CD4-positive, alpha-beta T cell treated with Interleukin-21 for 1 hour (primary cell): ENCODE measurements around the gene C1QTNF8.
A peak's percentile ranks its signal among the peaks of the same experiment; 100 is the strongest.

Experiments used
- DNase-seq: peaks from one replicate; pipeline ENCODE4 v3.0.0-alpha.2; 2020

The C1QTNF8 gene

GRCh38 chr16:1054660-1055556, 41.1 kb downstream of the C1QTNF8 start:
- DNase-seq, result peak; percentile 11

DNA sequence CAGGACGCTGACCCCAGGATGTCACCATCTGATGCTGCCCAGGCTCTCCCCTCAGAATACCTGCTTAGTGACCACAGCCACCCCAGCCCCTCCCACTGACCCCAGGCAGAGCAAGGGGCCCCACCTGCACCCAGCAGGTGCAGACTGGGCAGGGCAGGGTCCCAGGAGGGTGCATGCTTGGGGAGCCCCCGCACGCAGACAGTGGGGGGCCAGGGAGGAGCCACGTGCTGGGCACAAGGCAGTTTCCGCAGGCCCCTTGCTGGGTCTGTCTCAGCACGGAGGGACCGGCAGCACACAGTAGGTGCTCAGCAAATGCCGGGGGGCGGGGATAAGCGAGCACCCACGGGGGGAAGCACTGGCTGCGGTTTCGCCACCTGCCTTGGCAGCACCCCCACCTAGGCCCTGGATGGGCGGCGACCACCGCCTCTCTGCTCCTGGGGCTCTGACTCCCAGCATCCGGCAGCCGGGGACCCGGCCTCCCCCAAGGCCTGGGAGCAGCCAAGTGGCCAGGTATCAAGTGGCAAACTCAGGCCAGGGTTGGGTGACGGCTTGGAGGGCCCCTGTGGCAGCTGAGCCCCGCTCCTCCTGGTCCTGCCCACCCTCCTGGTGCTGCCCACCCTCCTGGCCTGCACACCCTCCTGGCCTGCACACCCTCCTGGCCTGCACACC, 42.2 kb downstream of the C1QTNF8 start:
- no peak for DNase-seq

GRCh38 chr16:1053121-1053521, 42.9 kb downstream of the C1QTNF8 start:
- DNase-seq, result no peak

DNA sequence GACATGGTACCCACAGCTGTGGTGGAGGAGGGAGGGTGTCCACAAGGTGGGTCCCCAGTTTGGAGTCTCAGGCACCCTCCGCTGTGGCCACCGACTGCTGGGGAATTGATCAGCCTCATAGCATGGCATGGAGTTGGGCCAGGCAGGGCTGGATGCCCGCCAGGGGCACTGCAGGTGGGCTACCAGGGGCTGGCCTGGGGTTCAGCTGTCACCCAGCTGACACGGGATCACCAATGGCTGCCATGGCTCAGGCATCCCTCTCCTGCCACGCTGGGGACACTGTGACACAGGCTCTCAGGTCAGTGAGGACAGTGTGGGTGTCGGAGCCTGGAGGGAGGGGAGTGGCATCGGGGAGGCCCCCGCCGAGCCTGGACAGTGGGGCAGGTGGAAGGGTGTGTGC, 43.3 kb downstream of the C1QTNF8 start:
- no peak for DNase-seq

GRCh38 chr16:1051446-1051845, 44.6 kb downstream of the C1QTNF8 start:
- no peak for DNase-seq

- no peak for DNase-seq
Measured at GRCh38 chr16:1050921-1051320, 45.1 kb downstream of the C1QTNF8 start.

DNA sequence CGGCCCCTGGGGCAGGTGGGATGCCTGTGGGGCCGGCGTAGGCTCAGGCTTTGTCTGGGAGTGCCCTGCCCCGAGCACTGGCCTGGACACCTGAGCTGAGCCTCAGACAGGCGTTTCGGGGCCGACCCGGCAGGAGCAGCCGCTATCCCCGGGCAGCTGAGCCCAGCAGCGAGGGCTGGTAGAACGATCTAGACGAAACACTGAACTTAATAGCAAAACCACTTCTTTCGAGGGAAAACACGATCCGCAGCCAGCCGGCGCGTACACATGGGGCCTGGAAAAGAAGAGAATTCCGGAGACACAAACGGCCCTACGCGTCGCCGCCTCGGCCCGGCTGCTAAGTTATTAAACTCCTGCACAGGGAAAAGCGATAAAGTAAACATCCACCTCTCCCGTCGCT, 45.5 kb downstream of the C1QTNF8 start:
- no peak for DNase-seq

DNA sequence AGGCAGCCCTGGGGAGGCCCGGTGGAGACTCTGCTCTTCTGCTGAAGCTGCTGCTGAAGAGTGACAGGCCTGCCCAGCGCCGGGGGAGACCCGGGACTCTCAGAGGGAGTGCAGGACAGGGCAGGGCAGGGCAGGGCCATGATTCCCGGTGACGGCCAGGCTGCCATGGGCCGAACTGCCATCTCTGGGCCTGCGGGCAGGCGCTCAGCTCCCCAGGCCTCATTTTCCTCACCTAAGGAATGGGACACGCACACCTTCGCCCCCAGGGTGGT, 46.1 kb downstream of the C1QTNF8 start:
- DNase-seq, result no peak

DNA sequence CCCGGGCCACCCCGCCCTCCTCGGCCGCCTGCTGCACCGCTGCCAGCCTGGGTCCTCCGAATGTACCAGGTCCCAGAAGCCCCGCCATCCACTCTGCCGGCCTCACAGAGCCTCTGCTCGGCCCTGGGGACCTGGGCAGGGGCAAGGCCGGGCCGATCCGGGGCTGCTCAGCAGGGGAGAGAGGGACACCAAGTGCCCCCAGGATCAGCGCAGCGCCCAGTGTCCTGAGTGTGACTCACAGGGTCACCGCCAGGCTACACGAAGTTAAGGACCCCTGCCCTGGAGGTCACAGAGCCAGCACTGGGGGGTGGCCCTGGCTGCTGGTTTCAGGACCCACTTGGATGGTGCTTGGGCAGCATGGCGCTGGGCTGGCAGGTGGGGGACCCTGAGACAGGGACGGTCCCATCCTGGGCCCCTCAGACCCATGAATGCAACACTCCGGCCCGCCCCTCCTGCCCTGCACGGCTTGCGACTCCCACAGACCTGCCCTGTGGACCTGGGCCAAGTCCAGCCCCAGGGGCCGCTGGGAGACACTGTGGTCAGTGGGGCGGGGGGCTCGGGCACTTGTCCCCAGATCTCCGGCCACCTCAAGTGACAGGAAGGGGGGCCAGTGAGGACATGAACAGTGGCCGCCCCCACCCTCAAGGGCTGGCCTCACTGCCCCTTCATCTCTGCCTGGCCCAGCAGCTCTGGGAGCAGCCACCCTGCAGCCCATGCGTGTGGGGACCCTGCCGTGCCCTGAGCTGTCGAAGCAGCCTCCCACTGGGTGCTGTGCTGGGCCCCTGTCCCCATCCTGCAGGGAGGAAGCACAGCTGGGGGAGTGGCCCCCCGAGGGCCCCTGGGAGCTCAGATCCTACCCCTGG, 46.7 kb downstream of the C1QTNF8 start:
- no peak for DNase-seq

DNA sequence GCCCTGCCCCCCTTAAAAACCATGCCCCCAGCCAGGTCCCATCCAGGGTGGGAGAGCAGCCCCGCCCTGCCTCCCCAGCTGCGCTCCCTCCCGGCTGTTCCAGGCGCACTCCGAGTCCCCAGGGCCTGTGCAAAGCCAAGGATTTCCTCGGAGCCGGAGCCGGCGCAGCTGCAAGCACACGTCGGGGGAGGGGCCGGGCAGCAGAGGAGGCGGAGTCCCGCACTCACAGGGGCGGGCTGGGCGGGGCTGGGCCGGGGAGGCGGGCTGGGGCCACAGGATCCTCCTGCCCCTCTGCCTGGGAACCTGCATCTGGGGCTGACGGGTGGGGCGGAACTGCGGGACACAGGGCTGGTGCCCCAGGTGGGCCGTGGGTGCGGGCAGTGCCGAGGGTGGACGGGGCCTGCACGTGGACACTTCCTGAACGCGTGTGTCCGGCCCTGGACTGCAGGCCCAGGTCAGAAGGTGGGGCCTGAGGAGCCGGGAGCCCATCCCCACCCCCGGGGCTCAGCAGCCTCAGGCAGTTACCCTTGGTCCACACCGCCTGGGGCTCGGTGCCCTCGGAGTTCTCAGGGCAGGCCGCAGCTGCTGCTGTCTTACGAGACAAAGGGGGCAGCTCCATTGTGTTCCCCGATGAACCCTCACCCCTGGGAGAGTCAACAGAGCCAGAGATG, 47.5 kb downstream of the C1QTNF8 start:
- no peak for DNase-seq

- no peak for DNase-seq
Measured at GRCh38 chr16:1047801-1048200, 48.2 kb downstream of the C1QTNF8 start.

GRCh38 chr16:1047123-1047522, 48.9 kb downstream of the C1QTNF8 start:
- DNase-seq, result no peak

DNA sequence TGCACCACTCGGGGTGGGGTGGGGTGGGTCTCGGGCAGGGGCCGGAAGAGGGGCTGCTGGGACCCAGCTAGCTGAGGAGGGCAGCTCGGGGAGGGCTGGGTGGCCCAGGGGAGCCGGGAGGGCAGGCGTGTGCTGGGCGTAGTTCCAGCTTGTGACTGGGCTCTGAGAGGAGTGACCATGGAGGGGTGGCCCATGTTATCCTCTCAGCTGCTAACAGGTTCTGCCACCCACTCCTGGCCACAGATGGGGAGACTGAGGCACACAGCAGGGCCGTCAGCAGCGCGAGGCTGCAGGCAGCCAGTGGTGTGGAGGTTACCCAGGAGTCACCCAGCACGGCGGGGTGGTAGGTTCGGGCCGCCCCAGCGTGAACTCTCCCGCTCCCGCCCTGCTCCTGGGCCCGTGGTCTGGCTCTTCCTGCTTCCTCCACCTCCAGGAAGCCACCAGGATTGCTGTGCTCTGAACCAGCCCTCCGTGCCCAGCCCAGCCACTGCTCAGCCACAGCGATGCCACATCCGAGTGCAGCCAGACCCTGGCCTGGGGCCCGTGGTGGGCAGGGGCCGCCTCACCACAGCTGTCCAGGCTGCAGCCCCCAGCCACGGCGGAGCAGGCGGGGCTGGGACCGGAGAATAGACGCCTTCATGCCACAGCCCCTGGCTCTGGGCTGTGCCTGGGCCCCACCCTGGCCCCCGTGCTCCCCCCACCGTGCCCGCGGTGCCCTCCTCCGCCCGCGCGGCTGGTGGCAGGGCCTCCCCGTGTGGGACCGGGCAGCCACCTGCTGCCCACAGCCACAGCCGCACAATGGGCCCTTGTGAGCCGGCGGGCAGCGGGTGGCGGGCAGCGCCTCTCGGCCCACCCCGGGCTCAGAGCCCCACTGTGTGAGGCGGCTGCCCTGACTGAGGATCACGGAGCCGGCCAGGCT, 49.8 kb downstream of the C1QTNF8 start:
- no peak for DNase-seq

DNA sequence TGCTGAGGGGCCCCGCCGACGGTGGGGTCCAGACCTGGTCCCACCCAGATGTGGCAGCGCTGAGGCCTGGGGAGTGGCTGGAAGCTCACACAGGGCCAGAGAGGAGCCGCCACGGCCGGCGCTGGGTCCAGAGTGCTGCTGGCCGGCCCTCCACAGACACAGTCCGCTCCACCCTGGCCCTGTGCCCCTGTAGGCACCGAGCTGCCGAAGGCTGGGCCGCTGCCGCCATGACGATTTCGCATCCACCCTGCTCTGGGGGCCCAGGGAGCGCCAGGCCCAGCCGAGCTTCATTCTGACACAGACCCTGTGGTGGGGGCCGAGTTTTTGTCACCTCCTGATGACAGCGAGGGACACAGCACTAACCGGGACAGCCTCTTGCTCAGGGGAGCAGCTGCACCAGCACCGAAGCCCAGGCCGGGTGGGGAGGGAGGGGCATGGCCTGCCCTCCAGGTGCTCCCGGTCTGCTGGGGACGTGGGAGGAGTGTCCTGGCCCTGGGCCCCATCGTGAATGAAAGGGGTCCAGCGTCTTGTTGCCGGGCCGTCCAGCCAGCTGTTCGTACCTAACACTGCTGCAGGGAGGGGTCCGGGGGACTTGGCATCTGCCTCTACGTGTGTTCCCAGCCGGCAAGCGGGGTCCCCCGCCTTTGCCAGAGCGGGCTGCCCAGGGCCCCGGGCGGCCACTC, 50.6 kb downstream of the C1QTNF8 start:
- DNase-seq, result no peak

DNA sequence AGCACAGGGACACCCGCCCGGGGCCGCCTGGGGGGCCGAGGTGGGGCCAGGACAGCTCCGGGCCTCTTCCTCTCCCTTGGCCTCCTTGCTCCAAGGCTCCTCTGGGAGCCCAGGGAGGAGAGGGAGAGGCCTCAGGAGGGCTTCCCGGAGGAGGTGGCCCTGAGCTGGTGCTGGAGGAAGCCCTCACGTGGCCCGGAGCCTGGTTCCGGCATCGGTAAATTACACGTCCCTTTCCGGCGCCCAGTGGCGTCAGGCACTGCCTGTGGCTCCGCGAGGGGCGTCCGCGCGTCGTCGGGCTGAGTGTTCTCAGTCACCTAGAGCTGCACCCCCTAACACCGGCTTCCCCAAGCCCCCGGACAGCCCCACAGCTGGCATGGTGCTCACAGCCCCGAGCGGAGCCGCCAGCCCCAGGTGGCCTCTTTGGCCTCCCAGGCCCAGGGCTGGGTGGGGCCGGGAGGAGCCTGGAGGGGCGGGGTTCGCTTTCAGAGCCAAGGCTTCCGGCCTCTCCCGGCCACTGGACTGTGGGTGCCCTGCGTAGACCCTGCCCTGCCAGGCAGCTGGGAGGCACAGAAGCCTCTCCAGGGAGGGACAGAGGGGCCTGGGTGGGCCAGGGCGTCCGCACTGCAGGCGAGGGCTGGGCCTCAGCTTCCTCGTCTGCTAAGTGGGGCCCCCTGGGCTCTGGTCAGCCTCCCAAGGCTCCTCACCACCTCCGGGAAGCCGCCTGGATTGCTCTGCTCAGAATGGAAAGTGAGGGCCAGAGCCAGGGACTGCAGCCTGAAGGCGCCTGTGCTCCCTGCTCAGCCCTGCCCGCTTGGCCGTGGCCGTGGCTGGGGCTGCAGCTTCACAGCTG, 51.4 kb downstream of the C1QTNF8 start:
- DNase-seq, result no peak

DNA sequence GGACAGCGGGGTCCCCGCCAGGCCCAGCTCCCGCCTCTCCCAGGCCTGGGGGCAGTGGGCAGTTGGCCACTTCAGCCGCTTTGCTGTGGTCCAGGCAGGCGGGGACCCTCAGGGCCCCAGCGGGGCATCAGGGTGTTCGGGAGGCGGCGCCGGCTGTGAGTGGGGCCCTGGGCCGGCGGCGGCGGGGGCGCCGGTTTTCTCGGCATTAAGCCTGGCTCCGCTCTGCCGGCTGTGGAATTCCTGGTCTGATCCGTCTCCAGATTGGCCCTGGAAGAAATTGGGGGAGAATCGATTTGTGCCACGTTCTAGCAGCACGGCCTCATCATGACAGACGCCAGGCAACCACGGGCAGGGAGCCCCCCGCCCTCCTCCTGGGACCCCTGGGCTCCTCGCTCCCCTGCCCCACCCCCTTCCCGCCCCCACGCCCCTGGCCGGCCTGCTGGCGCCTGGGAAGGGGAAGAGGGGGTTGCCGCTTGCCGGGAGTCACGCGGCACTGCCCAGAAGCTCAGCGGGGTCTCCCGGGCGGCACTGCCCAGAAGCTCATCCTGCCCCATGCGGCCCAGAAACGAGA, 52.1 kb downstream of the C1QTNF8 start:
- DNase-seq, result no peak

- DNase-seq, result no peak
Measured at GRCh38 chr16:1042866-1043265, 53.2 kb downstream of the C1QTNF8 start.

DNA sequence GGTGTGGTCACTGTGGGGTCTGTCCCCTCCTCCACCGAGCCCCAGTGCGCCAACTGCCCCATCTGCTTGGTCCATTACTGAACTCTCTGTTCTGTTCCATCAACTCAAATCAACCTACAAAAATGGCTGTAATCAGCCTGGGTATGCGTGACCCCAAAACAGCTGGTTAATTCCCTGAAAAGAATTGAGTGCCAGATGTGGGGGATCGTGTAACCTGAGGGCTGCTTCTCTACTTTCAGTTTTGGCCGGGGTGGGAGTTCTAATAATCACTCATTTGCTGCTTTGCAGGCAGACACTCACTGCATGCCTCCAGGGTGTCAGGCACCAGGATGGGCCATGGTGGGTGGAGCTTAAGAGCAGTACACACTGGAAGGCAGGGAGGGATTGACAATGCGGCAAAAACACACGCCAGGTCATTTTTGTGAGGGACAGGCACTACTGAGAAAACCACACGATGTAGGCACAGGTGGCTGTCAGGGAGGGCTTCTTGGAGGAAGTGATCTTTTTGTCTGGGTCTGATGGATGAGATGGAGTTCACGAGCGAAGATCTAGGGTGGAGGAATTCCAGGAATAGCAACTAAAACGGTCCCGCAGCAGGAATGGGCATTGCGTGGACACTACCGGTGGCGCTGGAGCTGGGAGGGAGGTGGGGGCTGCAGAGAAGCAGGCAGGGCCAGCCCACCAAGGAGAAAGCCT, 53.8 kb downstream of the C1QTNF8 start:
- no peak for DNase-seq

DNA sequence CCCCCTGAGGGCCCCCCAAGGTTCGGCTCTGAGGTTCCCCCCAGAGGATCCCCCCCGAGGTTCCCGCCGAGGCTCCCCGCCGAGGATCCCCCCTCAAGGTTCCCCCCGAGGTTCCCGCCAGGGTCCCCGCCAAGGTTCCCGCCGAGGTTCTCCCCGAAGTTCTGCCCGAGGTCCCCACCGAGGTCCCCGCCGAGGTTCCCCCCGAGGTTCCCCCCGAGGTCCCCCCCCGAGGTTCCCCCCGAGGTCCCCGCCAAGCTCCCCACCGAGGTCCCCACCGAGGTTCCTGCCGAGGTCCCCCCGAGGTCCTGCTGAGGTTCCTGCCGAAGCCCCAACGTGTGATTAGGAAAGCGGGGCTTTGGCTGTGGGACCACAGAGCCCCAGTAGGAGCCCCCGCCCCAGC, 55.7 kb downstream of the C1QTNF8 start:
- no peak for DNase-seq
